ENCODE results near the gene TEKT3.
A peak's percentile ranks its signal among the peaks of the same experiment; 100 is the strongest.

TEKT3 gene

GRCh38 chr17:15341385-15341849, at the start of gene TEKT3:
Gene TEKT3 (minus strand): TSS chr17:15341597. CDS start chr17:15331585, 10,012 bp downstream.
- H3K36me3 ChIP-seq (ENCODE audit: control insufficient read depth, insufficient read depth, low read length) = no peaks in the 10 kb centered on the region
- peak within 1 kb of the TSS; percentile 76 for H3K4me3 ChIP-seq (ENCODE audit: low read length)
- no peak within 1 kb of the TSS for H3K27ac ChIP-seq (ENCODE audit: low read depth, low read length)
- H3K9ac ChIP-seq (ENCODE audit: low read length) = no peak within 1 kb of the TSS
- H3K27me3 ChIP-seq (ENCODE audit: control insufficient read depth, insufficient read depth, low read length) = no peaks in the 10 kb centered on the region
- peaks cover 3% of the 10 kb centered on the region for H3K4me1 ChIP-seq (ENCODE audit: control insufficient read depth, insufficient read depth, low read length)

GRCh38 chr17:15388356-15389041, 47.1 kb upstream of the TEKT3 start:
- Histone ChIP-seq H3K27ac (ENCODE audit: low read depth, low read length) (no peak overlapping the region), H3K27me3 (ENCODE audit: control insufficient read depth, insufficient read depth, low read length) (no peaks in the 10 kb centered on the region), H3K9ac (ENCODE audit: low read length) (no peak overlapping the region), H3K4me1 (ENCODE audit: control insufficient read depth, insufficient read depth, low read length) (peaks cover 2% of the 10 kb centered on the region), H3K36me3 (ENCODE audit: control insufficient read depth, insufficient read depth, low read length) (no peaks in the 10 kb centered on the region), H3K4me3 (ENCODE audit: low read length) (no peak overlapping the region)

GRCh38 chr17:15386083-15386482, 44.7 kb upstream of the TEKT3 start:
- Histone ChIP-seq H3K27me3 (ENCODE audit: control insufficient read depth, insufficient read depth, low read length) (no peaks in the 10 kb centered on the region), H3K4me3 (ENCODE audit: low read length) (no peak overlapping the region), H3K9ac (ENCODE audit: low read length) (no peak overlapping the region), H3K27ac (ENCODE audit: low read depth, low read length) (no peak overlapping the region), H3K36me3 (ENCODE audit: control insufficient read depth, insufficient read depth, low read length) (no peaks in the 10 kb centered on the region), H3K4me1 (ENCODE audit: control insufficient read depth, insufficient read depth, low read length) (no peaks in the 10 kb centered on the region)

- no peak overlapping the region for H3K27ac ChIP-seq (ENCODE audit: low read depth, low read length)
Measured at GRCh38 chr17:15385305-15385704, 43.9 kb upstream of the TEKT3 start.

GRCh38 chr17:15384142-15384787, 42.9 kb upstream of the TEKT3 start:
- H3K27ac ChIP-seq (ENCODE audit: low read depth, low read length) = peak overlapping the region; percentile 22
- no peaks in the 10 kb centered on the region for H3K4me1 ChIP-seq (ENCODE audit: control insufficient read depth, insufficient read depth, low read length)
- H3K4me3 ChIP-seq (ENCODE audit: low read length) = peak overlapping the region; percentile 37
- no peak overlapping the region for H3K9ac ChIP-seq (ENCODE audit: low read length)
- H3K27me3 ChIP-seq (ENCODE audit: control insufficient read depth, insufficient read depth, low read length) = no peaks in the 10 kb centered on the region
- H3K36me3 ChIP-seq (ENCODE audit: control insufficient read depth, insufficient read depth, low read length) = no peaks in the 10 kb centered on the region

More at GRCh38 chr17:15385305-15385704, 43.9 kb upstream of the TEKT3 start:
- Histone ChIP-seq H3K27me3 (ENCODE audit: control insufficient read depth, insufficient read depth, low read length) (no peaks in the 10 kb centered on the region), H3K36me3 (ENCODE audit: control insufficient read depth, insufficient read depth, low read length) (no peaks in the 10 kb centered on the region), H3K4me3 (ENCODE audit: low read length) (no peak overlapping the region), H3K4me1 (ENCODE audit: control insufficient read depth, insufficient read depth, low read length) (no peaks in the 10 kb centered on the region), H3K9ac (ENCODE audit: low read length) (no peak overlapping the region)

GRCh38 chr17:15382914-15383313, 41.5 kb upstream of the TEKT3 start:
- no peaks in the 10 kb centered on the region for H3K36me3 ChIP-seq (ENCODE audit: control insufficient read depth, insufficient read depth, low read length)
- H3K4me1 ChIP-seq (ENCODE audit: control insufficient read depth, insufficient read depth, low read length) = no peaks in the 10 kb centered on the region
- no peak overlapping the region for H3K9ac ChIP-seq (ENCODE audit: low read length)
- H3K27ac ChIP-seq (ENCODE audit: low read depth, low read length) = no peak overlapping the region
- H3K27me3 ChIP-seq (ENCODE audit: control insufficient read depth, insufficient read depth, low read length) = no peaks in the 10 kb centered on the region
- H3K4me3 ChIP-seq (ENCODE audit: low read length) = no peak overlapping the region

- Histone ChIP-seq H3K4me1 (ENCODE audit: control insufficient read depth, insufficient read depth, low read length) (peaks cover 9% of the 10 kb centered on the region), H3K27me3 (ENCODE audit: control insufficient read depth, insufficient read depth, low read length) (no peaks in the 10 kb centered on the region), H3K4me3 (ENCODE audit: low read length) (no peak overlapping the region), H3K27ac (ENCODE audit: low read depth, low read length) (no peak overlapping the region), H3K9ac (ENCODE audit: low read length) (no peak overlapping the region), H3K36me3 (ENCODE audit: control insufficient read depth, insufficient read depth, low read length) (no peaks in the 10 kb centered on the region)
Measured at GRCh38 chr17:15381707-15382106, 40.3 kb upstream of the TEKT3 start.

GRCh38 chr17:15380446-15380845, 39.0 kb upstream of the TEKT3 start:
- Histone ChIP-seq H3K4me3 (ENCODE audit: low read length) (no peak overlapping the region), H3K36me3 (ENCODE audit: control insufficient read depth, insufficient read depth, low read length) (no peaks in the 10 kb centered on the region), H3K27ac (ENCODE audit: low read depth, low read length) (no peak overlapping the region), H3K27me3 (ENCODE audit: control insufficient read depth, insufficient read depth, low read length) (no peaks in the 10 kb centered on the region), H3K4me1 (ENCODE audit: control insufficient read depth, insufficient read depth, low read length) (peaks cover 9% of the 10 kb centered on the region), H3K9ac (ENCODE audit: low read length) (no peak overlapping the region)

GRCh38 chr17:15379659-15380058, 38.3 kb upstream of the TEKT3 start:
- no peaks in the 10 kb centered on the region for H3K36me3 ChIP-seq (ENCODE audit: control insufficient read depth, insufficient read depth, low read length)
- peaks cover 9% of the 10 kb centered on the region for H3K4me1 ChIP-seq (ENCODE audit: control insufficient read depth, insufficient read depth, low read length)
- H3K27me3 ChIP-seq (ENCODE audit: control insufficient read depth, insufficient read depth, low read length) = no peaks in the 10 kb centered on the region
- no peak overlapping the region for H3K4me3 ChIP-seq (ENCODE audit: low read length)
- no peak overlapping the region for H3K27ac ChIP-seq (ENCODE audit: low read depth, low read length)
- no peak overlapping the region for H3K9ac ChIP-seq (ENCODE audit: low read length)

GRCh38 chr17:15378243-15378642, 36.8 kb upstream of the TEKT3 start:
- Histone ChIP-seq H3K36me3 (ENCODE audit: control insufficient read depth, insufficient read depth, low read length) (no peaks in the 10 kb centered on the region), H3K9ac (ENCODE audit: low read length) (no peak overlapping the region), H3K27ac (ENCODE audit: low read depth, low read length) (peak overlapping the region; percentile 26), H3K4me3 (ENCODE audit: low read length) (no peak overlapping the region), H3K4me1 (ENCODE audit: control insufficient read depth, insufficient read depth, low read length) (peaks cover 9% of the 10 kb centered on the region), H3K27me3 (ENCODE audit: control insufficient read depth, insufficient read depth, low read length) (no peaks in the 10 kb centered on the region)

- Histone ChIP-seq H3K4me3 (ENCODE audit: low read length) (peak overlapping the region; percentile 16), H3K4me1 (ENCODE audit: control insufficient read depth, insufficient read depth, low read length) (peaks cover 9% of the 10 kb centered on the region), H3K27ac (ENCODE audit: low read depth, low read length) (peak overlapping the region; percentile 71)
Measured at GRCh38 chr17:15377616-15378015, 36.2 kb upstream of the TEKT3 start.

GRCh38 chr17:15377200-15377599, 35.8 kb upstream of the TEKT3 start:
- peak overlapping the region; percentile 71 for H3K27ac ChIP-seq (ENCODE audit: low read depth, low read length)
- H3K4me3 ChIP-seq (ENCODE audit: low read length) = peak overlapping the region; percentile 16
- no peak overlapping the region for H3K9ac ChIP-seq (ENCODE audit: low read length)
- H3K4me1 ChIP-seq (ENCODE audit: control insufficient read depth, insufficient read depth, low read length) = peaks cover 9% of the 10 kb centered on the region
- no peaks in the 10 kb centered on the region for H3K27me3 ChIP-seq (ENCODE audit: control insufficient read depth, insufficient read depth, low read length)
- H3K36me3 ChIP-seq (ENCODE audit: control insufficient read depth, insufficient read depth, low read length) = no peaks in the 10 kb centered on the region

More at GRCh38 chr17:15377616-15378015, 36.2 kb upstream of the TEKT3 start:
- H3K36me3 ChIP-seq (ENCODE audit: control insufficient read depth, insufficient read depth, low read length) = no peaks in the 10 kb centered on the region
- no peaks in the 10 kb centered on the region for H3K27me3 ChIP-seq (ENCODE audit: control insufficient read depth, insufficient read depth, low read length)
- H3K9ac ChIP-seq (ENCODE audit: low read length) = no peak overlapping the region

Measured in rectal smooth muscle tissue (tissue), 1 donor.